Keratinocyte (primary cell): Measurements from ENCODE around the gene PLEKHA6.

Source experiments
- CTCF ChIP-seq, 3 experiments: IDR thresholded peaks in 1 of 3; conservative IDR thresholded peaks in 1 of 3; optimal IDR thresholded peaks in 1 of 3; 2 replicates in 2 of 3; 3 replicates in 1 of 3; pipeline versions ENCODE3 to v1.5.1; 2011; ENCODE audit warnings: low read length in 3 of 3, mild to moderate bottlenecking in 3 of 3, moderate library complexity in 2 of 3, control low read depth in 1 of 3, inconsistent platforms in 1 of 3; ENCODE audit not compliant: insufficient read depth in 2 of 3; ENCODE audit errors: extremely low read depth in 1 of 3
- EZH2 ChIP-seq: IDR thresholded peaks from one replicate; pipeline ENCODE4 v1.6.1; 2012; ENCODE audit warnings: inconsistent platforms, mild to moderate bottlenecking, low read length, moderate library complexity

- TF ChIP-seq CTCF (optimal IDR thresholded peaks at IDR 0.05 in 1 of 3, IDR thresholded peaks at IDR 0.05 in 1 of 3, conservative IDR thresholded peaks at IDR 0.05 in 1 of 3; ENCODE audit: extremely low read depth in 1 of 3, insufficient read depth in 2 of 3, low read length in 3 of 3) (no peak), EZH2 (no peak)
Observed at GRCh38 chr1:204180133-204180532, 179.6 kb downstream of the PLEKHA6 start.
